Measurements from ENCODE around the gene CISH.

- no peak for TF ChIP-seq CTCF (IDR thresholded peaks at IDR 0.05)
- no peak for TF ChIP-seq EP300 (IDR thresholded peaks at IDR 0.05)
- TF ChIP-seq POLR2A (IDR thresholded peaks at IDR 0.05): no peak
Measured at GRCh38 chr3:50570508-50571279, 40.9 kb downstream of the CISH start.

Measured in ovary (tissue), 3 donors.